Activated CD4-positive, alpha-beta T cell treated with anti-CD3 and anti-CD28 coated beads for 4 hours (primary cell): ENCODE results near the gene CAPZA1.
"Not testable (repeated sequence)": the region's sequence is repeated elsewhere in the genome, so short reads cannot be mapped to it uniquely, and the experiment has no call there.

ENCODE experiments used
- DNase-seq, 2 donors: peaks; one replicate each; pipeline ENCODE4 v3.0.0-alpha.2; 2020

Gene CAPZA1

GRCh38 chr1:112619518-112620376, at the start of gene CAPZA1:
CAPZA1 (plus strand) TSS chr1:112619832; CDS start chr1:112619845, 13 bp downstream.
- peak; percentile 84 to 89 for DNase-seq

GRCh38 chr1:112575154-112575804, 44.4 kb upstream of the CAPZA1 start:
- DNase-seq, result no peak

GRCh38 chr1:112576240-112576639, 43.4 kb upstream of the CAPZA1 start:
- DNase-seq, result no peak

GRCh38 chr1:112579801-112580510, 39.7 kb upstream of the CAPZA1 start:
- no peak for DNase-seq

GRCh38 chr1:112581586-112582192, 37.9 kb upstream of the CAPZA1 start:
- no peak for DNase-seq

- DNase-seq, result no peak
Measured at GRCh38 chr1:112583366-112583765, 36.3 kb upstream of the CAPZA1 start.

- DNase-seq, result no peak
Measured at GRCh38 chr1:112589766-112590165, 29.9 kb upstream of the CAPZA1 start.

- no peak for DNase-seq
Measured at GRCh38 chr1:112594208-112594876, 25.3 kb upstream of the CAPZA1 start.

GRCh38 chr1:112599477-112599876, 20.2 kb upstream of the CAPZA1 start:
- no peak for DNase-seq

GRCh38 chr1:112603012-112603411, 16.6 kb upstream of the CAPZA1 start:
- no peak for DNase-seq

- DNase-seq, result no peak
Measured at GRCh38 chr1:112603541-112603940, 16.1 kb upstream of the CAPZA1 start.

- no peak for DNase-seq
Measured at GRCh38 chr1:112605633-112606327, 13.9 kb upstream of the CAPZA1 start.

- DNase-seq, result no peak
Measured at GRCh38 chr1:112614460-112615065, 5.1 kb upstream of the CAPZA1 start.

- peak; percentile 27 for DNase-seq
Measured at GRCh38 chr1:112618114-112618720, 1.4 kb upstream of the CAPZA1 start.

GRCh38 chr1:112618721-112619517, 713 bp upstream of the CAPZA1 start, which contains the start of gene ST7L:
ST7L (minus strand) TSS chr1:112619141; CDS start chr1:112619113, 28 bp downstream.
- DNase-seq, result peak; percentile 43 to 58

GRCh38 chr1:112620377-112620695, 704 bp downstream of the CAPZA1 start:
- no peak for DNase-seq

- DNase-seq, result not testable (repeated sequence)
Measured at GRCh38 chr1:112624493-112624892, 4.9 kb downstream of the CAPZA1 start.

- DNase-seq, result no peak
Measured at GRCh38 chr1:112625696-112626095, 6.1 kb downstream of the CAPZA1 start.

GRCh38 chr1:112626193-112626592, 6.6 kb downstream of the CAPZA1 start:
- DNase-seq, result no peak

- DNase-seq, result no peak
Measured at GRCh38 chr1:112626887-112627286, 7.3 kb downstream of the CAPZA1 start.
